Panc1 (cell line): ENCODE results near the gene PIK3R5. TPM values are rescaled to one million over a fixed set of nuclear protein-coding genes. Genes with fewer than 3 reads are reported as not detected.

Experiments
- ATAC-seq: fragments of 200-7000 bp; cut with Tn5 transposase; 2 replicates; pipeline ENCODE4 v1.9.1; 2020; ENCODE audit warnings: mild to moderate bottlenecking, moderate library complexity
- BruUV-seq: library from RNA; stranded (reverse); fragments of 400-500 nt; replicated peaks from 2 replicates; lab custom pipeline; 2021; lab: Mats Ljungman, UMichigan
- CTCF ChIA-PET: fragments of 300-600 bp; sonication (Branson Sonifier 250); formaldehyde crosslinking; loops from one replicate; lab custom pipeline; 2022; ENCODE audit warnings: antibody characterized with exemption; lab: Charles Lee
- POLR2A ChIA-PET: fragments of 300-600 bp; sonication (Branson Sonifier 250); formaldehyde crosslinking; loops from one replicate; lab custom pipeline; 2022; ENCODE audit warnings: antibody characterized with exemption; lab: Charles Lee
- DNase-seq: peaks from one replicate; pipeline ENCODE4 v3.0.0-alpha.2; 2010; ENCODE audit warnings: low read depth, low spot score
- H3K27ac ChIP-seq: 2 replicates; pipeline ENCODE4 v1.5.1; 2011; ENCODE audit warnings: mild to moderate bottlenecking, low read length, inconsistent platforms
- H3K27me3 ChIP-seq: fragments of 200-500 bp; sonication (Bioruptor generic); 2 replicates; pipeline ENCODE4 v1.6.0; 2014; ENCODE audit warnings: low read length, inconsistent platforms; ENCODE audit not compliant: control insufficient read depth, insufficient read depth
- H3K36me3 ChIP-seq: fragments of 200-500 bp; sonication (Bioruptor generic); 2 replicates; pipeline ENCODE4 v1.5.1; 2014; ENCODE audit warnings: inconsistent platforms, mild to moderate bottlenecking, low read length, moderate library complexity; ENCODE audit not compliant: control insufficient read depth, insufficient read depth
- H3K4me1 ChIP-seq: 2 replicates; pipeline ENCODE4 v1.5.1; 2011; ENCODE audit warnings: inconsistent platforms, mild to moderate bottlenecking, low read length, moderate library complexity; ENCODE audit not compliant: control insufficient read depth, insufficient read depth
- H3K4me3 ChIP-seq, 2 experiments: 2 replicates each; pipeline ENCODE4 v1.5.1; 2011 to 2012; ENCODE audit warnings: low read depth in 2 of 2, low read length in 2 of 2, mild to moderate bottlenecking in 2 of 2, inconsistent platforms in 1 of 2, moderate library complexity in 1 of 2
- H3K9me3 ChIP-seq: fragments of 200-500 bp; sonication (Bioruptor generic); 2 replicates; pipeline ENCODE4 v1.5.1; 2014; ENCODE audit warnings: low read depth, mild to moderate bottlenecking, inconsistent platforms, low read length, moderate library complexity; ENCODE audit not compliant: control insufficient read depth, insufficient read depth
- POLR2AphosphoS5 ChIP-seq: IDR thresholded peaks from 2 replicates; pipeline ENCODE4 v1.6.1; 2012; ENCODE audit warnings: mild to moderate bottlenecking, low read depth, low read length, moderate library complexity
- SIN3A ChIP-seq: IDR thresholded peaks from 2 replicates; pipeline ENCODE4 v1.6.1; 2012; ENCODE audit warnings: low read depth, mild to moderate bottlenecking, low read length, moderate library complexity, borderline replicate concordance; ENCODE audit not compliant: insufficient read depth
- TCF7L2 ChIP-seq: IDR thresholded peaks from 2 replicates; pipeline ENCODE4 v1.6.1; 2011; ENCODE audit warnings: mild to moderate bottlenecking, low read depth, low read length, inconsistent platforms
- in situ Hi-C: cut with HindIII; loops from 2 replicates; pipeline ENCODE4 v1.10.0; 2016; ENCODE audit warnings: low sequenced_read_pairs, low pct_unique_long_range_greater_than_20kb
- intact Hi-C: fragments of 100-400 bp; cut with micrococcal nuclease; formaldehyde crosslinking; loops from one replicate; pipeline ENCODE4 v1.10.0; 2022; ENCODE audit not compliant: unreplicated experiment
- total RNA-seq: library from RNA; stranded (reverse); gene quantifications from one replicate; pipeline ENCODE4 v1.2.1, GENCODE V29; 2021; ENCODE audit not compliant: unreplicated experiment
- TF ChIP-seq, protein P1 (sequence below), 2 experiments: IDR thresholded peaks; 2 replicates each; pipeline ENCODE4 v1.6.1; 2011 to 2012; ENCODE audit warnings: low read depth in 2 of 2, control low read depth in 1 of 2, low read length in 1 of 2, mild to moderate bottlenecking in 1 of 2, moderate library complexity in 1 of 2; ENCODE audit not compliant: insufficient read depth in 1 of 2
- TF ChIP-seq, protein P2 (sequence below): fragments of 450-650 bp; IDR thresholded peaks from 2 replicates; pipeline ENCODE4 v1.5.1; 2017; ENCODE audit warnings: mild to moderate bottlenecking

The PIK3R5 gene
- total RNA-seq, 1 experiment from 2014 or later, result 0.15 TPM

DNA sequence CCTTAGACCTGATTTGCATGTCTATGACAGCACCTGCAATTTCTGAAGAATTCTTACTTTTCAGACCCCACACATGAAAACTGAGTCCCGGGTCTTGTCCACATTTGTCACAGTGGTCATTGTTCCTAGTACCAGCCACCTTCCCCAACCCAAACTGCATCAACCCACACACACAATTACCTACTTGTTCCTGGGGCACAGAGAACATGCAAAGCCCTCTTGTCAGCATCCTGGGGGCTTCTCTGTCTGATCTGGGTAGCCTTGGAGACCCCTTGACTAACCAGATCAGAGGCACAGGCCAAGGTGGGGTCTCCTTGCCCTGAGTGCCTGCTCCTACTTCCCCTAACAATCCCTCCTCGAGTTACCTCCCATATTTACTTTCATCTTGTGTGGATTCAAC is 61.3 kb downstream of the PIK3R5 start:
- H3K27me3 ChIP-seq, result no peaks in the 10 kb centered on the region; the same call in 1 of the 2 replicates
- POLR2A ChIA-PET, result no interaction called here
- no peak for ATAC-seq
- CTCF ChIA-PET, result no interaction called here
- in situ Hi-C loops (no loop called here), intact Hi-C loops (no loop called here)
- no peak for TF ChIP-seq TCF7L2
- TF ChIP-seq, protein P1, sequence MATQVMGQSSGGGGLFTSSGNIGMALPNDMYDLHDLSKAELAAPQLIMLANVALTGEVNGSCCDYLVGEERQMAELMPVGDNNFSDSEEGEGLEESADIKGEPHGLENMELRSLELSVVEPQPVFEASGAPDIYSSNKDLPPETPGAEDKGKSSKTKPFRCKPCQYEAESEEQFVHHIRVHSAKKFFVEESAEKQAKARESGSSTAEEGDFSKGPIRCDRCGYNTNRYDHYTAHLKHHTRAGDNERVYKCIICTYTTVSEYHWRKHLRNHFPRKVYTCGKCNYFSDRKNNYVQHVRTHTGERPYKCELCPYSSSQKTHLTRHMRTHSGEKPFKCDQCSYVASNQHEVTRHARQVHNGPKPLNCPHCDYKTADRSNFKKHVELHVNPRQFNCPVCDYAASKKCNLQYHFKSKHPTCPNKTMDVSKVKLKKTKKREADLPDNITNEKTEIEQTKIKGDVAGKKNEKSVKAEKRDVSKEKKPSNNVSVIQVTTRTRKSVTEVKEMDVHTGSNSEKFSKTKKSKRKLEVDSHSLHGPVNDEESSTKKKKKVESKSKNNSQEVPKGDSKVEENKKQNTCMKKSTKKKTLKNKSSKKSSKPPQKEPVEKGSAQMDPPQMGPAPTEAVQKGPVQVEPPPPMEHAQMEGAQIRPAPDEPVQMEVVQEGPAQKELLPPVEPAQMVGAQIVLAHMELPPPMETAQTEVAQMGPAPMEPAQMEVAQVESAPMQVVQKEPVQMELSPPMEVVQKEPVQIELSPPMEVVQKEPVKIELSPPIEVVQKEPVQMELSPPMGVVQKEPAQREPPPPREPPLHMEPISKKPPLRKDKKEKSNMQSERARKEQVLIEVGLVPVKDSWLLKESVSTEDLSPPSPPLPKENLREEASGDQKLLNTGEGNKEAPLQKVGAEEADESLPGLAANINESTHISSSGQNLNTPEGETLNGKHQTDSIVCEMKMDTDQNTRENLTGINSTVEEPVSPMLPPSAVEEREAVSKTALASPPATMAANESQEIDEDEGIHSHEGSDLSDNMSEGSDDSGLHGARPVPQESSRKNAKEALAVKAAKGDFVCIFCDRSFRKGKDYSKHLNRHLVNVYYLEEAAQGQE (IDR thresholded peaks at IDR 0.05; ENCODE audit: insufficient read depth in 1 of 2, low read depth in 2 of 2, low read length in 1 of 2), result no peak
- TF ChIP-seq SIN3A, result no peak
- TF ChIP-seq, protein P2, sequence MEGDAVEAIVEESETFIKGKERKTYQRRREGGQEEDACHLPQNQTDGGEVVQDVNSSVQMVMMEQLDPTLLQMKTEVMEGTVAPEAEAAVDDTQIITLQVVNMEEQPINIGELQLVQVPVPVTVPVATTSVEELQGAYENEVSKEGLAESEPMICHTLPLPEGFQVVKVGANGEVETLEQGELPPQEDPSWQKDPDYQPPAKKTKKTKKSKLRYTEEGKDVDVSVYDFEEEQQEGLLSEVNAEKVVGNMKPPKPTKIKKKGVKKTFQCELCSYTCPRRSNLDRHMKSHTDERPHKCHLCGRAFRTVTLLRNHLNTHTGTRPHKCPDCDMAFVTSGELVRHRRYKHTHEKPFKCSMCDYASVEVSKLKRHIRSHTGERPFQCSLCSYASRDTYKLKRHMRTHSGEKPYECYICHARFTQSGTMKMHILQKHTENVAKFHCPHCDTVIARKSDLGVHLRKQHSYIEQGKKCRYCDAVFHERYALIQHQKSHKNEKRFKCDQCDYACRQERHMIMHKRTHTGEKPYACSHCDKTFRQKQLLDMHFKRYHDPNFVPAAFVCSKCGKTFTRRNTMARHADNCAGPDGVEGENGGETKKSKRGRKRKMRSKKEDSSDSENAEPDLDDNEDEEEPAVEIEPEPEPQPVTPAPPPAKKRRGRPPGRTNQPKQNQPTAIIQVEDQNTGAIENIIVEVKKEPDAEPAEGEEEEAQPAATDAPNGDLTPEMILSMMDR, result no peak
- no peak for TF ChIP-seq POLR2AphosphoS5
- no peak for DNase-seq
- no peaks in the 10 kb centered on the region for H3K4me1 ChIP-seq
- H3K4me3 ChIP-seq, result no peak overlapping the region
- no TSS peak for BruUV-seq
- no peaks in the 10 kb centered on the region for H3K9me3 ChIP-seq
- H3K36me3 ChIP-seq, result no peaks in the 10 kb centered on the region
- no peak overlapping the region for H3K27ac ChIP-seq

DNA sequence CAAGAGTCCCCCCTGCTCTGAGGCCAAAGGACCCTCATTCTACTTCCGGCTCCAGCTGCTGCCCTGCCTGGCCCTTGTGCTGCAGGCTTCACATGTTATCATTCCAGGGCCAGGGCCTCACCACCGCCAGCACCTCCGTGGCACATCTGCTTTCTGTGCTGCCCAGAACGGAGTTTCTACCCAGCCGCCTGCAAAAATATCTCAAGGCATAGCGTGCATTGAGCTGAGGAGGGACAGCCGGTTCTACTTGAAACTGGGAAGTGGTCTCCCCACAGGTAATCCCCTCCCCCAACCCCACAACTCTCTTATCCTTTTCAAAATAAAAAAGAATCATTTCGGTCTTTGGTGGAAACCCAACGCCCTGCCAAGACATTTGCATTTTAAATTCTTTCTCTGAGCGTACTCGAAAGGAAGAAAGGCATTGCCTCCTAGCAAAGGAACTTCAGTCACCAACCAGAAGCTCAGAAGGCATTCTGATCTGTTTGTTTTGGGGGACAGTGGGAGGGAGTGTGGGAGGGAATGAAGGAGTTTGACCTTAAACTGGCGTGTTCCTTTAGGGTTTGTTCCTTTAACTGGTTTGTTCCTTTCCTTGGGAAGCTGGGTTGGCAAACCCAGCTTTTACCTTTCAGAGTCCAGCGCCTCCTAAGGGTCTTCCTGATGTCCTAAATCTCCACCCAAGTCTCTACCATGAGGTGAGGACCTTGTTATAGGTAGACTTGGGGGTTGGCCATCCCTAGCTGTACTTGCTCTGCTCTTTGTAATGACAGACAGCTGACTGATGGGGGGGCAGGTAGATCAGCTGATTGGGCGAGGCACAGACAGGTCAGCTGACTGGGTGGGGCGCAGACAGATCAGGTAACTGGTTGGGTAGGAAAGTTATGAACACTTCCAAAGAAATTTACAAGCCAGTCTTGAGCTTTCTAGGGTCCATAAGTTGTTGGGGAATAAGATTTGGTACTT is 64.6 kb downstream of the PIK3R5 start:
- peaks cover 2% of the 10 kb centered on the region for H3K27me3 ChIP-seq
- H3K9me3 ChIP-seq, result no peaks in the 10 kb centered on the region
- no peaks in the 10 kb centered on the region for H3K4me1 ChIP-seq
- CTCF ChIA-PET, result no interaction called here
- BruUV-seq, result no TSS peak
- no peak for TF ChIP-seq POLR2AphosphoS5
- TF ChIP-seq, protein P2, result no peak
- TF ChIP-seq SIN3A, result no peak
- TF ChIP-seq, protein P1 (IDR thresholded peaks at IDR 0.05; ENCODE audit: insufficient read depth in 1 of 2, low read depth in 2 of 2, low read length in 1 of 2), result no peak
- no peak for TF ChIP-seq TCF7L2
- no peak overlapping the region for H3K27ac ChIP-seq
- no peak for DNase-seq
- ATAC-seq, result no peak
- POLR2A ChIA-PET, result no interaction called here
- no peaks in the 10 kb centered on the region for H3K36me3 ChIP-seq
- in situ Hi-C loops, result no loop called here
- intact Hi-C loops, result no loop called here
- no peak overlapping the region for H3K4me3 ChIP-seq
